COLO829 (cell line): Measurements from ENCODE around the gene CTDSPL.

Experiments used
- DNase-seq: peaks from one replicate; pipeline ENCODE4 v3.0.0; 2012; ENCODE audit warnings: low spot score

CTDSPL gene

DNA sequence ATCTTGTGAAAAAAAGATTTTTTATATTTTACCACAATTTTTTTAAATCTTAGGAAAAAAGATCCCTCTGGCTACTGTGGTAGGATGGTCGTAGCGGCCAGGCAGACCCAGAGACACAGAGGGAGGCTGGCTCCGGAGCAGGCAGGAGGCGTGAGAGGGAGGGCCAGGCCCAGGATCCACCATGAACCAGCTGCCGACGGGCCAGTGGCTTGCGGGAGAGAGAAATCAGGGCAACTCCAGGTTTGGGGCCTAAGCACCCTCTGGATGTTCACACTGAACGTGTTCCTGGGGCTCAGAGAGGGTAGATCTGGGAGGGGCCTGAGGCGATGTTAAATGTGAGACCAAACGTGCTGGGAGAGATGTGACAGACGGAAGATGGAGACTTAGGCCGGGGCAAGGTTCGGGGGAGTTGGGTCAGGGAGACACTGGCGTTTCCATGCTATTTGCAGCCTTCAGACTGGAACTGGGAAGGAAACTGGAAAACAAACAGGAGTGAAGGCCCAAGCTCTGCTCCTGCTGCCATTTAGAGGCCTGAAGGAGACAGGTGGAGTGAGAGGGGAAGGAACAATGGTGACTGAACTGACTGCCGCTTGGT is 127.3 kb downstream of the CTDSPL start:
- DNase-seq, result no peak

DNA sequence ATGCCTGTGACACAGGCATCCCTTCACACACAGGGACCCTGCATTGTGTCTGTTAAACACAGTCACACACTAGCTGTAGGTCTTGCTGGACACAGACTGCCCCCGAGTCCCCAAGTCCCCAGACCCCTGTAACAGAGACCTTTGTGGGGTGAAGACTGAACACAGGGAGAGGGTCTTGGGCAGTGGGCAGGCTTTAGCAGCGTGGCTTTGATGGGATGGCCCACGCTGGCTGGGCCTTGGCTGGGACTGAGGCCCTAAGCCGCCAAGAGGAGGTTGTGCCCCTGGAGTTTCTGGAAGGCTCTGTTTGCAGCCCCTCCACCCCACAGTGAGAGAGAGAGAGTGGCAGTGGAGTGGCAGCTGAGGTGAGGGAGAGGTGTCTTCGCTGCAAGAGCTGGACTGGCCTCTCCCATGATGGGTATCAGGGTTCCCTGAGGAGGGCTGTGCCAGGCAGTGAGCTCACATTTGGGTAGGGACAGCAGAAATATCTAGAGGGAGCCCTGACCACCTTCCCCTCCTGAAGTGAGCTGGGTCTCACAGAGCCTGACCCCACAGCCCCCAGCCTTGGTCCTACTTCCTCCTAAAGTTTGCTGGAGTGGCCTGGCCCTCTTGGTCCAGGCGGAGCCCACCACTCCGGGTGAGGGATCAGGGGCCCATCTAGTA is 128.3 kb downstream of the CTDSPL start:
- DNase-seq, result no peak

GRCh38 chr3:37990527-37990926 is 128.8 kb downstream of the CTDSPL start, which contains the start of gene VILL:
Gene VILL (plus strand): TSS chr3:37990786. CDS start chr3:37993673, 2,887 bp downstream.
- no peak for DNase-seq

DNA sequence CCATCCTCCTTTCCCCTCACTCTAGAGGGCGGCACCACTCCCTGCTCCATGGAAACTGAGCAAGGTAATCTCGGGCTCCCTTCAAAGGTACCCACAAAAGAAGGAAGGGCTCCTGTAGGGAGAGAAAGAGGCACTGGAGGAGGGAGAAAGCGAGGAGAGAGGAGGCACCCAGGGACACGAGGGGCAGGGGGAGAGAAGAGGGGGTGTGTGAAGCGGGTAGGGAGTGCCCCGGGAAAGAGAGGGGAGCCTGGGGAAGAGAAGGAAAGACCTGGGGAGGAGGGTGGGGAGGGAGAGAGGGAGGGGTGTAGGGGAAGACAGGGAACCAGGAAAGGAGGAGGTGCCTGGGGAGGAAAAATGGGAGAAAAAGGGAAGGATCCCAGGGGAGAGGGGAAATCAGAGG is 129.4 kb downstream of the CTDSPL start:
- DNase-seq, result no peak

DNA sequence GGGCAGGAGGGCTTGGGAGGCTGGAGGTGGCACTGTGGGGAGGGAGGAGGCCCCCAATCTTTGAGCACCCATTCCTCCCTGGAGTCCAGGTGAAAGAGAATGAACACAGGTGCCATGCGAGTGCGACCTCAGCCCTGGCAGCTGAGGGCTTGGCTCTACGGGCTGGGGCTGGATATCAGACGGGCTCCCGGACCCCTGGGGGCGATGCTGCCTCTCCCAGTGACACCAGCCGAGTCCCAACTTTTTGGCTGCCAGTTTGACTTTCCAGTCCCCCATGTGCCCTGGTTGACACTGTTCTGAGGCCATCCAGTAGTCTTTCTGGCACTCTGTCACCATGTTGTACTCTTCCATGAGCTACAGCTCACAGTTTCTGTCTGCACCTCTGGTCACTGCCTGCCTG is 130.1 kb downstream of the CTDSPL start:
- DNase-seq, result no peak

DNA sequence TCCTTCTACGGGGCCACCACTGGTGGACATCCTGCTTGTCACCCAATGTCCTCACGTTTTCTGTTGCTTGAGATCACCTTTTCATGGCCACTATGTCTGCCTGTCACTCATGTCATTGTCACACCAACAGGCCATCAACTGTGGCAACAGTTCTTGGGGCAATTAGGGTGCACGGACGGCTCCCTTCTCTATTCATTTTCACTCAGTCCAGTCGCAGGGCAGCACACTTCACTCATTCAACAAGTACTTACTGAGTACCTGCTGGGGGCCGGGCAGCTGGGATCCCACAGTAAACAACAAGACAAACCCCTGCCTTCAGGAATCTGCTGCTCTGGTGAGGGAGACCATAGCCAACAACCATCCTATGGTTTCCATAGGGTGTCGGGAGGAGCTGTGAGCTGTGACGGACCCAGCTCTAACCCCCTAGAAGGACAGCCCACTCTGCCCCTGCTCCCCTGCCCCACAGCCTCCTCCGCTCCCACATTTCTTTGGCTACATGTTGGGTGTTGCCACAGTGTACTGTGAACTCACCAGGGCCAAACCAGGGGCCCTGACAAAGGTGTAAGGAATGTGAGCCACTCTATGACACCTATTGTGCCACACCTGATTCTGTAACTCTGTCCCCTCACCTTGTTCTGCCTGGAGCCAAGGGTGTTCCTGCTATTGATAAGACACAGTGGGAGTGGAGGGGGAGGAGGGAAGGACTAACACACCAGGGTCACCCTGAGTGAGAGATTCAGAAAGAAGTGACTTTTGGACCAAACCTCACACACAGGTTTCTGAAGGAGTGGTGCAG is 130.8 kb downstream of the CTDSPL start:
- no peak for DNase-seq

DNA sequence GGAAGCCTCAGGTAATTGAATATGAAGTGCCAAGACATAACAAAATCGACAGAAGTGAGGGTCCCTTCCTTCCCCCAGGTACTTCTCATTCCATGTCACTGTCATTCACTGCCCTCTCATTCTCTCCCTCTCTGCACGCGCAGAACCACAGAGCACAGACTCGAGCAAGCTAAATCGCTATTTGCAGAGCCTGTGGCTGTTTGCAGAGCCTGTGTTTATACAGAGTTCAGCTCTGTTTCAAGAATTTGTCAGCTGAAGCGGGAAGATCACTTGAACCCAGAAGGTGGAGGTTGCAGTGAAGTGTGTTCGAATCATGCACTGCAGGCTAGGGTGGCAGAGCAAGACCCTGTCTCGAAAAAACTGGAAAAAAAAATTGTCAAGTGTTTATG is 131.4 kb downstream of the CTDSPL start:
- DNase-seq, result no peak

DNA sequence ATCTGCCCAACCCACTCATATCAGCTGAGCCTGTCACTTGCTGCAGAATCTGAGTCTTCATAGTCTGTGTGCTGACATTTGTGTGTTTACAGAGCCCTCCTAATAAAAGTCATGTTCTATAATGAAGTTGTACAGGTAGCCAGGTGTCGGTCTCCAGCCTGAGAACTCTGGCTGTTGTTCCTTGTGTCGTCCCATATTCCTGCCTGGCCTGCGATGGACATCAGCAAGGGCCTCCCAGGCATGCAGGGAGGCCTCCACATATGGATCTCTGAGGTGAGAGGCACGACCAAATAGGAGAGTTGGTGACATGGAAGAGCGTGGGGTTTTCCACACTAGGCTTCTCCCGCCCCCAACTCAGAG is 131.8 kb downstream of the CTDSPL start:
- no peak for DNase-seq

DNA sequence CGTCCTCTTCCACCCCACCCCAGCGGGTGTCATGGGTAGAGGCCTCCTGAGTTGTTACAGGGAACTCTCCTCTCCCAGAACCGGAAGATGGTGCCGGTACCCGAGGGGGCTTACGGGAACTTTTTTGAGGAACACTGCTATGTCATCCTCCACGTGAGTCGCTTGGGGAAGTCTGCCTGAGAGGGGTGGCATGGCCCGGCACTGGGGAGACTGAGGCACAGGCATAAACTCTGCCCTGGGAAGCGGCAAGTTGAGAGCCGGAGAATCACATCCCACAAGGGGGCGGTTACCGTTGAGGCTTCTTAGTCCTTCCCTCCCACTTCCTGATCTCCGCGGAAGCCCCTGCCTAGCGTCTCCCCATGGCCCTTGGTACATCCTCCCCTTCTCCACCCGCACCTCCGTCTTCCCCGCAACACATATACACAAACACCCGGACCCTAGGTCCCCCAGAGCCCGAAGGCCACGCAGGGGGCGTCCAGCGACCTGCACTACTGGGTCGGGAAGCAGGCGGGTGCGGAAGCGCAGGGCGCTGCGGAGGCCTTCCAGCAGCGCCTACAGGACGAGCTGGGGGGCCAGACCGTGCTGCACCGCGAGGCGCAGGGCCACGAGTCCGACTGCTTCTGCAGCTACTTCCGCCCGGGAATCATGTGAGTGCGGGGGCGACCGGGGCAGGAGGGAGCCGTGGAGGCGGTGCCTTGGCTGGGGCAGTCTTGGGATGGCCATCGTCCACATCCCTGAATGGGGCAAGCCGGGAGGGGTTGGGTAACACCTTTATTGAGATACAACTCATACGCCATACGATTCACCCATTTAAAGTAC is 132.3 kb downstream of the CTDSPL start:
- peak; percentile 88 for DNase-seq

- no peak for DNase-seq
Observed at GRCh38 chr3:37994639-37994972, 132.9 kb downstream of the CTDSPL start.

GRCh38 chr3:37995652-37996641 is 134.3 kb downstream of the CTDSPL start:
- DNase-seq, result no peak

DNA sequence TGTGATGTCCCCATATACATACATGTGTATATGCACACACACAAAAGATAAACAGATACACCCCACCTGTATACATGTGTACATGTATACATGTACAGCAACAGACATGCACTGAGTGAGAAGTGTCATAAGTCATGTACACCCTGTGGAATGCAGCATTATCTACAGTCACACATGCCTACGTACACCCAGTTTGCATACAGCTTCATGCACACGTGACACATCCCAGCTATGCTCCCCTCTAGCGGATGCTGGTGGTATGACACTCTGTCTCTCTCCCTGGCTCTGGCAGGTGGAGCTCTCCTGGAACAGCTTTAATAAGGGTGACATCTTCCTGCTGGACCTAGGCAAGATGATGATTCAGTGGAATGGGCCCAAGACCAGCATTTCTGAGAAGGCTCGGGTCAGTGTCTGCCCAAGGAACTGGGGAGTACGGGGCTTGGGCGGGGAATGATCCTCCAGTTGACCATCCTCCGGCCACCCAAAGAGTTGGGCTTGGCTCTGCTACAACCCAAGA is 135.2 kb downstream of the CTDSPL start:
- DNase-seq, result peak; percentile 88

DNA sequence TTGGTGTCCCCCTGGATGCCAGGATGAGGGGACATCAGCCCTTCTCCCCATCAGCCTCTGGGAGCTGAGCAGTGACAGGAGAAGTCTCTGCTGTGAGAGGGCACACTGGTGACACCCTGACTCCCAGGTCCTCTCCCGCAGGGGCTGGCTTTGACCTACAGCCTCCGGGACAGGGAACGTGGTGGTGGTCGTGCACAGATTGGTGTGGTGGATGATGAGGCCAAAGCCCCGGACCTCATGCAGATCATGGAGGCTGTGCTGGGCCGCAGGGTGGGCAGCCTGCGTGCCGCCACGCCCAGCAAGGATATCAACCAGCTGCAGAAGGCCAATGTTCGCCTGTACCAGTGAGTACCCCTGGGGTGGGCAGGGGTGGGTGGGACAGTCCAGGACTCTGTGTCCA is 135.7 kb downstream of the CTDSPL start:
- no peak for DNase-seq

- DNase-seq, result no peak
Observed at GRCh38 chr3:37997791-37998370, 136.2 kb downstream of the CTDSPL start.

DNA sequence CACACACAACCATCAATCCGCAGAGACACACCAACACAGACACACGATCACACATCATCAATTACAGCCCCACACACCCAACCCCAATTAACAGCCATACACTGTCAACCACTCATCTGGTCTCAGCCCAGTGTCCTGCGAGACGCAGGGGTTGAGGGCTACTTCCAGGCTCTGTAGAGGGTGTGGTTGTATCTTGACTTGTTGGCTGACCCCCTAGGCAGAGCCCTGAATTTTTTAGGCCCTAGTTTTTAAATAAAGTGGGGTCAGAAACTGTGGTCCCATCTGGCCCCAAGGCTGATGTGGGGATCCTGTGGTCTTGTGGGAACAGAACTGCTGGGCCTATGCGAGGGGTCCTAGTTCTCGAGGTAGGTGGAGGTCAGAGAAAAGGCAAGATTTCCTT is 138.2 kb downstream of the CTDSPL start:
- DNase-seq, result no peak

DNA sequence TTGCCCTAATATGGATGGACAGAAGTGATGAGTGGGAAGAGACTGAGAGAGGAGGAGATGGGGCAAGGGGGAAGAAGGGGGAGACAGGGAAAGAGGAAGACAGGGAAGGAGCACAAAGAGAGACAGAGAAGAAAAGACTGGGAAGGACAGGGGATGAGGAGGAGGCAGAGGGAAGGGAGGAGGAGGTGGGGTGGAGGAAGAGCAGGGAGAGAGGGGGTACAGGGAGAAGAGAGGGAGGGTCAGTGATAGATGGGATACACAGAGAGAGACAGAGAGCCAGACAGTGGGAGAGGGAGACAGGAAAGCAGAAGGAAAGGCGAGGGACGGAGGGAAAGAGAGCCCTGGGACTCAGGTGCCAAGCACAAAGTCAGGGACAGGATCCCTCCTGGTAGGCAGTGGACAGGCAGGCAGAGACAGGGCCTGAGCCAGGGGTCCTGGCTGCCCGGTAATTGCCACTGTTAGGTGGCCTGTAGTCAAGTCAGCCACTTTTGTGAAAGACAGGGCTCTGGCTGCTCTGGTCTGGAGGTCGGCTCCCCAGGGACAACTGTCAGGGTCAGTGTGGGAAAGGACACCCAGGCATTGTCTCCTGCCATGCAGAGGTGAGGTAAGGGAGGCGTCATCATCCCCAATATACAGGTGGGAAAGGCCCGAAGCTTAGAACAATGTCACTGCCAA is 138.7 kb downstream of the CTDSPL start:
- no peak for DNase-seq

GRCh38 chr3:38000965-38001455 is 139.3 kb downstream of the CTDSPL start:
- no peak for DNase-seq

- no peak for DNase-seq
Observed at GRCh38 chr3:38001456-38002081, 139.9 kb downstream of the CTDSPL start.

DNA sequence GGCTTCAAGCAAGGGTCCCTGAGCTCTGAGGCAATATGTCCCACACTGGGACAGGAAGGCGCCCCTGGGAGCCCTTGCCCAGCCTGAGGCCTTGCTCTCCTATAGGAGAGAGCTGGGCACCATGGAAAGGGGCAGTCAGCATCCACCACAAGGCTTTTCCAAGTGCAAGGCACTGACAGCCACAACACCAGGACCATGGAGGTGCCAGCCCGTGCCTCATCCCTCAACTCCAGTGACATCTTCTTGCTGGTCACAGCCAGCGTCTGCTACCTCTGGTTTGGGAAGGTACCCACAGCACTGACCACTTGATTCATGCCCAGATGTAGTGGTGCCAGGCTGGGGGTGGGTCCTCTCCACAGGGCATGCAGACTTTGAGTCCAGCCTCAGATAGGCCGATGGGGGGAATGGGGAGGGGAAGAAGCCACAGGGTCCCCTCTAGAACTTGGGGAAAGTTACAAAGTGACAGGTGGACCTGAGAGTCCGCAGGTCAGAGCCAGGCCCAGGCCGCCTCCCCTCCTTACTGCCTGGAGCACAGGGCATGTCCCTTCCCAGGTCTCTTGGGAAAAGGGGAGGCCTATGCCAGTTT is 140.7 kb downstream of the CTDSPL start:
- DNase-seq, result no peak
